ENCODE measurements around the gene CAGE1. TPM values are rescaled to one million over a fixed set of nuclear protein-coding genes. Genes with fewer than 3 reads are reported as not detected.

The CAGE1 gene
- polyA plus RNA-seq, 1 donor (not counting 4 experiments of a cell fraction or from before 2014, with no cell fraction given) = 0.04 TPM

GRCh38 chr6:7312616-7313504 lies 76.7 kb downstream of the CAGE1 start, which contains the start of gene SSR1:
Gene SSR1 (minus strand): TSS chr6:7313199. CDS start chr6:7313120, 79 bp downstream.
- Histone ChIP-seq H3K9me3 (ENCODE audit: control insufficient read depth, low read depth, low read length) (no peaks in the 10 kb centered on the region), H3K4me3 (ENCODE audit: control insufficient read depth in 2 of 3, extremely low read depth in 1 of 3, insufficient read depth in 2 of 3, low read depth in 1 of 3, low read length in 3 of 3) (peak within 1 kb of the TSS; percentile 90 to 99 (median 97)), H3K4me1 (ENCODE audit: control insufficient read depth, extremely low read depth, insufficient read depth, low read length) (peaks cover 15% of the 10 kb centered on the region), H4K20me1 (ENCODE audit: control insufficient read depth, extremely low read depth, insufficient read depth, low read length) (no peaks in the 10 kb centered on the region), H3K27ac (ENCODE audit: control insufficient read depth, insufficient read depth, low read length) (peak within 1 kb of the TSS; percentile 92), H3K27me3 (ENCODE audit: control insufficient read depth, extremely low read depth, insufficient read depth, low read length) (no peaks in the 10 kb centered on the region), H3K36me3 (ENCODE audit: control insufficient read depth in 2 of 2, extremely low read depth in 1 of 2, insufficient read depth in 2 of 2, low read length in 2 of 2) (peaks cover 4 to 20% of the 10 kb centered on the region in 2 experiments), H3K9ac (ENCODE audit: control insufficient read depth, extremely low read depth, insufficient read depth, low read length) (peak within 1 kb of the TSS; percentile 98), H3K9me1 (ENCODE audit: control insufficient read depth, extremely low read depth, insufficient read depth, low read length) (no peaks in the 10 kb centered on the region), H2AFZ (ENCODE audit: control insufficient read depth, low read length) (peak within 1 kb of the TSS; percentile 98), H3K4me2 (ENCODE audit: control insufficient read depth, extremely low read depth, insufficient read depth, low read depth, low read length) (peak within 1 kb of the TSS; percentile 80), H3K79me2 (ENCODE audit: control insufficient read depth, insufficient read depth, low read length) (peaks cover 51% of the 10 kb centered on the region)
- DNase-seq (ENCODE audit: low read depth, low spot score) (peak; percentile 58), FAIRE-seq (no peak)
- dilution Hi-C loops (cut with MboI; ENCODE audit: extremely low pct_ligation_motif_present, low sequenced_read_pairs) = no loop called here
- TF ChIP-seq EZH2 (IDR thresholded peaks at IDR 0.05; ENCODE audit: low read length) (no peak), CTCF (optimal IDR thresholded peaks at IDR 0.05 in 1 of 3, IDR thresholded peaks at IDR 0.05 in 1 of 3, conservative IDR thresholded peaks at IDR 0.05 in 1 of 3; ENCODE audit: extremely low read depth in 1 of 3, insufficient read depth in 2 of 3, low read length in 3 of 3) (no peak)

- Histone ChIP-seq H3K4me3 (ENCODE audit: control insufficient read depth in 2 of 3, extremely low read depth in 1 of 3, insufficient read depth in 2 of 3, low read depth in 1 of 3, low read length in 3 of 3) (peak overlapping the region; percentile 90 to 99 (median 97)), H3K9me1 (ENCODE audit: control insufficient read depth, extremely low read depth, insufficient read depth, low read length) (no peaks in the 10 kb centered on the region), H3K27ac (ENCODE audit: control insufficient read depth, insufficient read depth, low read length) (peak overlapping the region; percentile 92), H3K79me2 (ENCODE audit: control insufficient read depth, insufficient read depth, low read length) (peaks cover 59% of the 10 kb centered on the region), H3K9me3 (ENCODE audit: control insufficient read depth, low read depth, low read length) (no peaks in the 10 kb centered on the region), H3K36me3 (ENCODE audit: control insufficient read depth in 2 of 2, extremely low read depth in 1 of 2, insufficient read depth in 2 of 2, low read length in 2 of 2) (peaks cover 4 to 26% of the 10 kb centered on the region in 2 experiments), H3K4me2 (ENCODE audit: control insufficient read depth, extremely low read depth, insufficient read depth, low read depth, low read length) (peak overlapping the region; percentile 80), H3K4me1 (ENCODE audit: control insufficient read depth, extremely low read depth, insufficient read depth, low read length) (peaks cover 15% of the 10 kb centered on the region), H3K9ac (ENCODE audit: control insufficient read depth, extremely low read depth, insufficient read depth, low read length) (peak overlapping the region; percentile 98), H3K27me3 (ENCODE audit: control insufficient read depth, extremely low read depth, insufficient read depth, low read length) (no peaks in the 10 kb centered on the region), H4K20me1 (ENCODE audit: control insufficient read depth, extremely low read depth, insufficient read depth, low read length) (no peaks in the 10 kb centered on the region), H2AFZ (ENCODE audit: control insufficient read depth, low read length) (peak overlapping the region; percentile 98)
- dilution Hi-C loops (cut with MboI; ENCODE audit: extremely low pct_ligation_motif_present, low sequenced_read_pairs) = no loop called here
- FAIRE-seq = no peak
- TF ChIP-seq CTCF (optimal IDR thresholded peaks at IDR 0.05 in 1 of 3, IDR thresholded peaks at IDR 0.05 in 1 of 3, conservative IDR thresholded peaks at IDR 0.05 in 1 of 3; ENCODE audit: extremely low read depth in 1 of 3, insufficient read depth in 2 of 3, low read length in 3 of 3) = no peak
- TF ChIP-seq EZH2 (IDR thresholded peaks at IDR 0.05; ENCODE audit: low read length) = no peak
- no peak for DNase-seq (ENCODE audit: low read depth, low spot score)
These were observed 77.5 kb downstream of the CAGE1 start for GRCh38 chr6:7311917-7312615.

Measured in keratinocyte (primary cell).